K562 (cell line): Measurements from ENCODE around the gene PIP5K1B. TPM values are rescaled to one million over a fixed set of nuclear protein-coding genes. Genes with fewer than 3 reads are reported as not detected.
A peak's percentile ranks its signal among the peaks of the same experiment; 100 is the strongest.

ENCODE experiments used
- ATAC-seq: fragments of 200-7000 bp; cut with Tn5 transposase; 3 replicates; pipeline ENCODE4 v1.9.1; 2020; ENCODE audit warnings: moderate library complexity
- BruUV-seq: library from RNA; stranded (reverse); fragments of 400-500 nt; replicated peaks from 2 replicates; lab custom pipeline; 2021; lab: Mats Ljungman, UMichigan
- CTCF ChIA-PET: fragments of 300-600 bp; formaldehyde crosslinking; extraction: SDS; loops from one replicate; lab custom pipeline; 2021; ENCODE audit warnings: low intra/inter-chr PET ratio; lab: Yijun Ruan, JAX
- POLR2A ChIA-PET: fragments of 300-600, 350-650 bp; sonication (Branson Sonifier 250); formaldehyde crosslinking; extraction: SDS; loops from one replicate; lab custom pipeline; 2021; ENCODE audit warnings: antibody characterized with exemption, inconsistent platforms; lab: Yijun Ruan, JAX
- DNase-seq, 4 experiments: peaks; one replicate each; pipeline versions ENCODE4 v3.0.0 to v3.0.0-alpha.2; 2011 to 2018; ENCODE audit warnings: low spot score in 3 of 4, mixed read lengths in 3 of 4; ENCODE audit errors: extremely low read depth in 1 of 4
- FAIRE-seq: peaks from 2 replicates; lab custom pipeline; 2011; peaks lifted over from hg19 to GRCh38; lab: Jason Lieb, UNC
- H2AFZ ChIP-seq: 2 replicates; pipeline ENCODE4 v1.6.0; 2011; ENCODE audit warnings: low read depth, low read length, control low read depth, inconsistent platforms
- H3K27ac ChIP-seq: fragments of 200-600 bp; 3 replicates; pipeline ENCODE4 v1.8.0; 2011; ENCODE audit warnings: low read depth, mild to moderate bottlenecking, control low read depth, inconsistent platforms, low read length, moderate library complexity, mixed read lengths; ENCODE audit errors: extremely low read depth
- H3K27me3 ChIP-seq, 2 experiments: fragments of 300-600 bp in 1 of 2; 2 replicates in 1 of 2; 3 replicates in 1 of 2; pipeline versions ENCODE4 v1.6.0 to v1.8.0; 2011; ENCODE audit warnings: inconsistent platforms in 2 of 2, low read length in 2 of 2, mild to moderate bottlenecking in 1 of 2, mixed read lengths in 1 of 2, moderate library complexity in 1 of 2; ENCODE audit not compliant: control insufficient read depth in 2 of 2, insufficient read depth in 2 of 2
- H3K36me3 ChIP-seq: fragments of 300-600 bp; 3 replicates; pipeline ENCODE4 v1.8.0; 2011; ENCODE audit warnings: mild to moderate bottlenecking, low read length, inconsistent platforms; ENCODE audit not compliant: control insufficient read depth, insufficient read depth
- H3K4me1 ChIP-seq, 2 experiments: fragments of 200-600 bp in 1 of 2; replicated peaks in 1 of 2; 2 replicates in 1 of 2; 3 replicates in 1 of 2; pipeline versions ENCODE4 v1.5.1 to v1.8.0; 2011; ENCODE audit warnings: inconsistent platforms in 2 of 2, low read length in 2 of 2, mild to moderate bottlenecking in 1 of 2, mixed read lengths in 1 of 2, moderate library complexity in 1 of 2; ENCODE audit not compliant: control insufficient read depth in 2 of 2, insufficient read depth in 2 of 2
- H3K4me2 ChIP-seq: 2 replicates; pipeline ENCODE4 v1.6.1; 2011; ENCODE audit warnings: low read length, control low read depth, inconsistent platforms, mixed read lengths; ENCODE audit not compliant: insufficient read depth
- H3K4me3 ChIP-seq: fragments of 200-600 bp; sonication (generic), shearing (Covaris generic); 2 replicates; pipeline ENCODE4 v1.5.1; 2016; ENCODE audit warnings: control low read depth, inconsistent platforms
- H3K79me2 ChIP-seq: fragments of 200-600 bp; 3 replicates; pipeline ENCODE4 v1.8.0; 2011; ENCODE audit warnings: low read length, inconsistent platforms; ENCODE audit not compliant: control insufficient read depth, insufficient read depth
- H3K9ac ChIP-seq, 2 experiments: 2 replicates each; pipeline versions ENCODE4 v1.6.0 to v1.6.1; 2011; ENCODE audit warnings: low read depth in 2 of 2, low read length in 2 of 2, control low read depth in 1 of 2, inconsistent platforms in 1 of 2, mild to moderate bottlenecking in 1 of 2, mixed read lengths in 1 of 2; ENCODE audit not compliant: insufficient read depth in 1 of 2
- H3K9me1 ChIP-seq: one replicate; pipeline ENCODE4 v1.6.0; 2011; ENCODE audit warnings: inconsistent platforms, mild to moderate bottlenecking, low read length, moderate library complexity; ENCODE audit not compliant: control insufficient read depth, insufficient read depth
- H3K9me3 ChIP-seq: replicated peaks from 2 replicates; pipeline ENCODE4 v1.5.1; 2011; ENCODE audit warnings: low read depth, low read length, inconsistent platforms; ENCODE audit not compliant: control insufficient read depth, insufficient read depth
- H4K20me1 ChIP-seq: replicated peaks from 2 replicates; pipeline ENCODE4 v1.6.1; 2011; ENCODE audit warnings: low read length, inconsistent platforms, mixed read lengths; ENCODE audit not compliant: control insufficient read depth, insufficient read depth
- CREB1 ChIP-seq, 2 experiments: sonication (generic) in 1 of 2; formaldehyde crosslinking in 1 of 2; IDR thresholded peaks; 2 replicates each; pipeline versions ENCODE4 v1.6.1 to v1.8.0; 2012 to 2022; ENCODE audit warnings: inconsistent platforms in 1 of 2, mild to moderate bottlenecking in 1 of 2, missing genetic modification reagents in 1 of 2, moderate library complexity in 1 of 2
- GATAD2A ChIP-seq: fragments of 450-650 bp; IDR thresholded peaks from 2 replicates; pipeline ENCODE4 v1.6.1; 2017
- POLR2AphosphoS5 ChIP-seq: IDR thresholded peaks from 2 replicates; pipeline ENCODE4 v1.6.1; 2011; ENCODE audit warnings: mild to moderate bottlenecking, low read depth, low read length, moderate library complexity; ENCODE audit not compliant: control insufficient read depth, insufficient read depth
- PRDM10 ChIP-seq: fragments of 450-650 bp; IDR thresholded peaks from 2 replicates; pipeline ENCODE4 v1.6.1; 2018; ENCODE audit not compliant: partially characterized antibody
- TFE3 ChIP-seq: fragments of 450-650 bp; formaldehyde crosslinking; IDR thresholded peaks from 2 replicates; pipeline ENCODE4 v1.4.0; 2020; ENCODE audit warnings: mild to moderate bottlenecking, mixed read lengths
- ZNF175 ChIP-seq: fragments of 200-800 bp; sonication (Bioruptor generic); IDR thresholded peaks from 2 replicates; pipeline ENCODE4 v1.6.1; 2016; ENCODE audit warnings: low read depth, mild to moderate bottlenecking, missing genetic modification characterization, missing compliant biosample characterization
- WGBS: fragments of 100-300 bp; shearing (Covaris generic); methylation state at CpG from one replicate; pipeline ENCODE4 v1.1.6; 2016; ENCODE audit warnings: low coverage, mixed read lengths; ENCODE audit not compliant: insufficient coverage; ENCODE audit errors: missing lambda C conversion rate; 5-methylcytosine and 5-hydroxymethylcytosine counted together
- in situ Hi-C: fragments of 300-500 bp; cut with MboI; formaldehyde crosslinking; loops from 4 replicates; pipeline ENCODE4 v1.15.0; 2018; ENCODE audit warnings: inconsistent platforms, mixed read lengths
- intact Hi-C: fragments of 100-400 bp; cut with micrococcal nuclease; formaldehyde crosslinking; loops from 2 replicates; pipeline ENCODE4 v1.14.2; 2022
- polyA plus RNA-seq, 8 experiments: library from polyadenylated mRNA; depleted of rRNA in 4 of 8; stranded (reverse) in 5 of 8; unstranded in 3 of 8; fragments of >200 nt; fragmentation: Nextera tagmentation in 2 of 8; fragmentation: Illumina TruSeq in 1 of 8; extraction: Ambion mirVana in 2 of 8; extraction: Trizol in 1 of 8; gene quantifications; 2 replicates each; pipeline versions ENCODE4 v1.2.1 to v1.2.3, GENCODE V29; 2011 to 2014; ENCODE audit warnings: inconsistent platforms in 1 of 8, missing spikeins in 1 of 8
- total RNA-seq, 7 experiments: library from RNA; depleted of rRNA in 6 of 7; stranded (reverse); fragments of >200 nt in 6 of 7; fragmentation: Illumina TruSeq in 2 of 7; extraction: Trizol in 2 of 7; gene quantifications; 2 replicates each; pipeline versions ENCODE4 v1.2.1 to v1.2.3, GENCODE V29; 2011 to 2021; ENCODE audit warnings: low replicate concordance in 1 of 7

PIP5K1B gene
- total and polyA plus RNA-seq, 9 of the 15 experiments (the other 6 are each of a cell fraction or from before 2014, with no cell fraction given): 3.1 to 12.9 (median 7.4) TPM

- Histone ChIP-seq H3K9me1 (no peaks in the 10 kb centered on the region), H4K20me1 (no peaks in the 10 kb centered on the region), H3K9ac (no peak overlapping the region; a peak in 1 of 4 replicates), H3K27ac (no peak overlapping the region), H3K36me3 (no peaks in the 10 kb centered on the region), H3K4me2 (no peak overlapping the region), H3K4me3 (no peak overlapping the region), H3K4me1 (peaks cover 8 to 29% of the 10 kb centered on the region in 2 experiments; a peak in 4 of 5 replicates), H3K27me3 (no peaks in the 10 kb centered on the region), H2AFZ (0 out of 2 replicates have a peak overlapping the region, but pooled peaks have one; percentile 24), H3K9me3 (no peaks in the 10 kb centered on the region), H3K79me2 (peaks cover 39% of the 10 kb centered on the region)
- POLR2A ChIA-PET: interaction anchor here (0.7 to 1.4 kb wide), 3 partner anchors 10 to 15 kb away, joined by 3 to 4 read pairs (median 4); partner anchors contain the start of gene PIP5K1B
- intact Hi-C loops (no loop called here), in situ Hi-C loops (no loop called here)
- FAIRE-seq: no peak
- BruUV-seq: no TSS peak
- 35% methylated on average over 2 of the region's 2 CpGs for WGBS
- DNase-seq: no peak
- ATAC-seq: peak; percentile 21; the same call in 2 of the 3 replicates
- no peak for TF ChIP-seq CREB1 (IDR thresholded peaks at IDR 0.05)
- TF ChIP-seq CREB1 (CRISPR knock-in tag; IDR thresholded peaks at IDR 0.05): no peak
- TF ChIP-seq TFE3: no peak
- TF ChIP-seq ZNF175: no peak
- TF ChIP-seq GATAD2A: no peak
- TF ChIP-seq POLR2AphosphoS5: no peak
- peak; percentile 24 for TF ChIP-seq PRDM10
- CTCF ChIA-PET: no interaction called here
Measured at GRCh38 chr9:68719847-68720246, 14.8 kb downstream of the PIP5K1B start.
